ENCODE measurements around the gene YPEL4. TPM values are rescaled to one million over a fixed set of nuclear protein-coding genes. Genes with fewer than 3 reads are reported as not detected.

YPEL4 gene
- total RNA-seq, 1 experiment from 2014 or later = not detected

GRCh38 chr11:57650739-57651090 lies 1.0 kb upstream of the YPEL4 start:
- DNase-seq (ENCODE audit: low read depth) = no peak

- peak; percentile 36 for DNase-seq (ENCODE audit: low read depth)
Measured at GRCh38 chr11:57648801-57649735, 644 bp downstream of the YPEL4 start.

GRCh38 chr11:57647960-57648800 lies 1.5 kb downstream of the YPEL4 start:
- DNase-seq (ENCODE audit: low read depth) = peak; percentile 38

- DNase-seq (ENCODE audit: low read depth) = peak; percentile 19
Measured at GRCh38 chr11:57647372-57647771, 2.3 kb downstream of the YPEL4 start.

GRCh38 chr11:57646799-57647303 lies 2.9 kb downstream of the YPEL4 start:
- peak; percentile 17 for DNase-seq (ENCODE audit: low read depth)

- DNase-seq (ENCODE audit: low read depth) = no peak
Measured at GRCh38 chr11:57646194-57646798, 3.4 kb downstream of the YPEL4 start.

- no peak for DNase-seq (ENCODE audit: low read depth)
Measured at GRCh38 chr11:57645689-57646085, 4.0 kb downstream of the YPEL4 start.

GRCh38 chr11:57644748-57645688 lies 4.7 kb downstream of the YPEL4 start:
- peak; percentile 73 for DNase-seq (ENCODE audit: low read depth)

- DNase-seq (ENCODE audit: low read depth) = no peak
Measured at GRCh38 chr11:57643802-57644201, 5.9 kb downstream of the YPEL4 start.

GRCh38 chr11:57641011-57641807 lies 8.5 kb downstream of the YPEL4 start:
- DNase-seq (ENCODE audit: low read depth) = peak; percentile 36

GRCh38 chr11:57640068-57640800 lies 9.5 kb downstream of the YPEL4 start:
- no peak for DNase-seq (ENCODE audit: low read depth)

- peak; percentile 44 for DNase-seq (ENCODE audit: low read depth)
Measured at GRCh38 chr11:57639321-57640067, 10.2 kb downstream of the YPEL4 start.

GRCh38 chr11:57638811-57639320 lies 10.8 kb downstream of the YPEL4 start:
- DNase-seq (ENCODE audit: low read depth) = no peak

- DNase-seq (ENCODE audit: low read depth) = peak; percentile 91
Measured at GRCh38 chr11:57638005-57638781, 11.5 kb downstream of the YPEL4 start.

GRCh38 chr11:57637626-57638004 lies 12.1 kb downstream of the YPEL4 start:
- no peak for DNase-seq (ENCODE audit: low read depth)

- DNase-seq (ENCODE audit: low read depth) = no peak
Measured at GRCh38 chr11:57635246-57635645, 14.5 kb downstream of the YPEL4 start.

- no peak for DNase-seq (ENCODE audit: low read depth)
Measured at GRCh38 chr11:57634311-57634710, 15.4 kb downstream of the YPEL4 start.
